Measurements from ENCODE around the gene SNX30.

Gene SNX30

GRCh38 chr9:112872019-112872418 is 121.5 kb downstream of the SNX30 start:
- TF ChIP-seq ZNF274 (IDR thresholded peaks at IDR 0.05; ENCODE audit: low read depth, low read length), result no peak
- no peak overlapping the region for H3K4me3 ChIP-seq (ENCODE audit: low read length)

DNA sequence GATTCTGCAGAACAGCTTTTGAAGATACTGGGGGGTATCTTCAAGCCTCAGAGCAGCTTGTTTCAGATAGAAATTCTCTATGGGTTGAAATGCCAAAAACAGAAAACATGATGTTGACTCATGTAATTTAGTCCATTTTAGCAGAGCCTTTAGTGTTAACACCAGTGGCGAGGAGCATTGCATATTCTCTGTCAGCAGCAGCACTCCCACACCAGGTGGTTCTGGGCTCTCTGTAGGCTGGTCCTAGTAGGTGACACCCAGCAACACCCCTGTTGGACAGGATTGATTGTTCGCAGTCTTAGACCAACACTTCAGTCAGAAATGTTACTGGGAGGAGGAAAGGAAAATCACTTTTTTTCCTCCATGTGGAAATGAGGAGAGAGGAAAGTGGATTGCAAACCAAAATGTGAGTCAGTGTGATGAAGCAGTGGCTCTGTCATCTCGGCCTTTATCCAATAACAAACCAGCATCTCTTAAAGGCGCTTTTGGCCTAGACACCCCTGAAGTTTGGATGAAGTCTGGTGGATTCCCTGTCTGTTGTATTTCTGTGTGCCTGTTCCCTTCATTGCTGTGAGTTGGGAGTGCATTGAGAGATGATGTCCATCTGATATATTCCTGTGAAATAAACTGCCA is 123.3 kb downstream of the SNX30 start:
- no peak overlapping the region for H3K4me3 ChIP-seq (ENCODE audit: low read length)
- no peak for TF ChIP-seq ZNF274 (IDR thresholded peaks at IDR 0.05; ENCODE audit: low read depth, low read length)

DNA sequence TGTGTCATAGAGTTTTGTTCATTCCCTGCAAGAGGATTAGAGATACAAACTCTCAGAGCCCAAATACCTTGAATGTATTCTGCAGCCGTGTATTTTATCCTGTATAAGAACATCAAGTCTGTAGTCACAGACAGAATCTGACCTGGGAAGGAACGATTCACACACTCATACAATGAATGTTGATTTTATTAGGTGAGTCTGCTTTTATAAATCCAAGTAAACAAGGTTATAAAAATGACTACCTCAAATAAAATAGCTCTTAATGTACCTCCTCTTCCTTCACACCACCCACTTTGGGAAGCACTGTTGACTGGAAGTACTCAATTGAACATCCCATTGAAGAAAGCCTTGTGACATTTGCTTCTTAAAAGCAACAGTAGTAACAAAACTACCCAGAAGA is 128.2 kb downstream of the SNX30 start:
- TF ChIP-seq ZNF274 (IDR thresholded peaks at IDR 0.05; ENCODE audit: low read depth, low read length), result no peak
- no peak overlapping the region for H3K4me3 ChIP-seq (ENCODE audit: low read length)

- no peak for TF ChIP-seq ZNF274 (IDR thresholded peaks at IDR 0.05; ENCODE audit: low read depth, low read length)
- H3K4me3 ChIP-seq (ENCODE audit: low read length), result no peak overlapping the region
Observed at GRCh38 chr9:112880650-112881049, 130.1 kb downstream of the SNX30 start.

- no peak overlapping the region for H3K4me3 ChIP-seq (ENCODE audit: low read length)
Observed at GRCh38 chr9:112881331-112881730, 130.8 kb downstream of the SNX30 start.

GRCh38 chr9:112884101-112884500 is 133.5 kb downstream of the SNX30 start:
- TF ChIP-seq ZNF274 (IDR thresholded peaks at IDR 0.05; ENCODE audit: low read depth, low read length), result no peak
- H3K4me3 ChIP-seq (ENCODE audit: low read length), result no peak overlapping the region

More at GRCh38 chr9:112881331-112881730, 130.8 kb downstream of the SNX30 start:
- TF ChIP-seq ZNF274 (IDR thresholded peaks at IDR 0.05; ENCODE audit: low read depth, low read length), result no peak

DNA sequence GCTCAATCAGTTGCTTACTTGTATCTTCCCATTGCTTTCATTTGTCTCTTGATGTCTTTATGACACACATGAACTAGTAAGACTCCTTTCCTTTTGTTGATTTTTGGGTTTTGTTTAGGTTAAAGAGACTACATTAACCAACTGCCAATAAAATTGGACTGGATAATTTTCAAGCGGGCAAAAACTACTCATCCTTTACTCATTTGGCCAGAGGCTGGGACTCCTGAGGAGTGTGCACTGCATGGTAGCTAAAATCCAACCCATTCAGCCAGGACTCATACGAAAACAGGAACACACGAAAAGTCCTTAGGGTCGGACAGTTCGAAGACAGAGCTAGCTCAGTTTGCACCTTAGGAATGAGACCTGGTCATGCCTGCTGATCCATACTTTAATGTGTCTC is 134.2 kb downstream of the SNX30 start:
- TF ChIP-seq ZNF274 (IDR thresholded peaks at IDR 0.05; ENCODE audit: low read depth, low read length), result no peak
- H3K4me3 ChIP-seq (ENCODE audit: low read length), result no peak overlapping the region

- no peak overlapping the region for H3K4me3 ChIP-seq (ENCODE audit: low read length)
- no peak for TF ChIP-seq ZNF274 (IDR thresholded peaks at IDR 0.05; ENCODE audit: low read depth, low read length)
Observed at GRCh38 chr9:112885324-112885723, 134.8 kb downstream of the SNX30 start.

GRCh38 chr9:112886351-112886750 is 135.8 kb downstream of the SNX30 start:
- no peak for TF ChIP-seq ZNF274 (IDR thresholded peaks at IDR 0.05; ENCODE audit: low read depth, low read length)
- no peak overlapping the region for H3K4me3 ChIP-seq (ENCODE audit: low read length)

DNA sequence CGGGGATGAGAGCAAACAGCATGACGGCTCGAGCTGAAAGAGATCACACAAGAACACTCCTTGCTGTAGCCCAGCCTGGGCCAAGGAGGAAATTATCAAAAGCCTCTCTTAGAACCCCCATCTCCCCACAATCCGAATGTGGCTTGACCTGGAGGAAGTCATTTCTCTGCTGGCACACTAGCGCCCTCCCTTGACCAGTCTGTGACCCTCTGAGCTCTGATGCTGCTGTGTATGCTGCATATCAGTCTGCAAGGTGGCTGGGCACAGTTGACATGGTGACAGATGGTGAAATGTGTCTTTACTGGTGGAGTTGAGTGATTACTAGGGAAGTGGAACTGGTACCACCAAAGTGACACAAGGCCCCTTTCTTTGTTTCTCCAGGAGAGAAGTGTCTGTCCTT is 136.8 kb downstream of the SNX30 start:
- no peak for TF ChIP-seq ZNF274 (IDR thresholded peaks at IDR 0.05; ENCODE audit: low read depth, low read length)
- H3K4me3 ChIP-seq (ENCODE audit: low read length), result no peak overlapping the region

- TF ChIP-seq ZNF274 (IDR thresholded peaks at IDR 0.05; ENCODE audit: low read depth, low read length), result no peak
- H3K4me3 ChIP-seq (ENCODE audit: low read length), result no peak within 1 kb of the TSS
Observed at GRCh38 chr9:112890106-112891081, 139.8 kb downstream of the SNX30 start, which contains the start of gene SLC46A2. SLC46A2 (minus strand) TSS chr9:112890876; CDS start chr9:112890681, 195 bp downstream.

DNA sequence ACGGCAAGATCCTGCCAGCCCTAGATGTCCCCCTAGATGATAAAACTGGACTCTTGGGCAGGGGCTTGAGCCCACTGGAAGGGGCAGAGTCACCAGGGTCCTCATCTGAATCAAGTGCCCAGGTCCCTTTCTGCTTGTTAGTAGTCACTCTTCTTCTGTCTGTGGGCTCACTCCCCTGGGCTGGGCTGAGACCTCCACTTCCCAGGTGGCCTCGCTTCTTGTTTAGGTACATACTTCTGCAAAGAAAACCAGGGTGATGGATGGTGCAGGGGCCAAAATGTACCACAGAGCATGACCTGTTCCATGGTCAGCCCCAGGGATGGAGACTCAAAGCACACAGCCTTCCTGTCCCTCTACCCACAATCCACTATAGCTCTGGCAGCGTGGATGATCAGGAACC is 141.0 kb downstream of the SNX30 start:
- H3K4me3 ChIP-seq (ENCODE audit: low read length), result no peak overlapping the region
- no peak for TF ChIP-seq ZNF274 (IDR thresholded peaks at IDR 0.05; ENCODE audit: low read depth, low read length)

DNA sequence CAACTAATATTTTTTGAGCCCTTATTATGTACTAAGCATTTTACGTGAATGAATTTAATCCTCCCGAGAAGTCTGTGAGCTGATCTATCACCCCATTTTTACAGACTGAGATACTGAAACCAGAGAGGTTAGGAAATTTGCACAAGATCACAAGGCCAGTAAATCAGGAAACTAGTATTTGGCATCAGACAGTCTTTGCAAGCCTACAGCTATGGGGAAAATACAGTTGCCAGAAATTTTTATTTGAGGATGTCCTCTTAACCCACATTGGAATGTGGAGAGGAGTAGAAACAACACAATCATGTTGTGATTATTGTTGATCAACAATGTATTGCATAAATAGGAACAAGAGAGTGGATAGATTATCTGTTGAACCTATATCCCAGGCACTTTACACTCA is 142.4 kb downstream of the SNX30 start:
- no peak overlapping the region for H3K4me3 ChIP-seq (ENCODE audit: low read length)
- no peak for TF ChIP-seq ZNF274 (IDR thresholded peaks at IDR 0.05; ENCODE audit: low read depth, low read length)

DNA sequence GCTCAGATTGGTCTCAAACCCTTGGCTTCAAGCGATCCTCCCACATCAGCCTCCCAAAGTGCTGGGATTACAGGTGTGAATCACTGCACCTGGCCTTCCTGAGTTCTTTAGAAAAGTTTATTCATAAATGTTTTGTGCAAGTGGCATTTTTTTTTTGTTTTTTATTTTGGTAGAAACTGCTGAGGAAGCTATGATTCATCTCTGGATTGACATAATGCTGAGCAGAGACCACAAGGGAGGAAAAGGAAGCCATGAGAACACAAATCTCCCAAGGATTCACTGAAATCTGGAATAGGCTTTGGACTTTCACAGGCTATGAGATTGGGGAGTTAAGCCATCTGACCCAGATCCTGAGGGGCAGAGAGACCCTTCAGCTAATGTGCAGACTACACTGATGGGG is 143.5 kb downstream of the SNX30 start:
- H3K4me3 ChIP-seq (ENCODE audit: low read length), result no peak overlapping the region
- TF ChIP-seq ZNF274 (IDR thresholded peaks at IDR 0.05; ENCODE audit: low read depth, low read length), result no peak

GRCh38 chr9:112894699-112895098 is 144.1 kb downstream of the SNX30 start:
- no peak overlapping the region for H3K4me3 ChIP-seq (ENCODE audit: low read length)
- no peak for TF ChIP-seq ZNF274 (IDR thresholded peaks at IDR 0.05; ENCODE audit: low read depth, low read length)
